Heart left ventricle (tissue), 13 donors: Measurements from ENCODE around the gene AP3B2.
"Not testable (repeated sequence)": the region's sequence is repeated elsewhere in the genome, so short reads cannot be mapped to it uniquely, and the experiment has no call there.

Source experiments
- POLR2A ChIP-seq, 2 donors: fragments of 450-650 bp; IDR thresholded peaks; one replicate each; pipeline ENCODE4 v1.6.1; 2017; ENCODE audit warnings: antibody characterized with exemption in 2 of 2, mild to moderate bottlenecking in 2 of 2, moderate library complexity in 2 of 2
- TF ChIP-seq, protein P1 (sequence below), 12 donors: fragments of 200-600 bp; sonication (generic) in 4 of 12; IDR thresholded peaks; one replicate each; pipeline versions ENCODE4 v1.5.0 to v1.8.0; 2018 to 2022; ENCODE audit warnings: antibody characterized with exemption in 12 of 12, mild to moderate bottlenecking in 5 of 12
- donor health status: ischemic (EF 13 %, LVEDD 7.1; RV severe dilation, severe dysfunction).
- donor health status: DM: no; HTN: yes; CAD: no.
- donor health status: DM: no; HTN: no; CAD: no.
- donor health status: ischemic (EF 25% LVEDD 6.9; RV normal size, moderate dysfunction).
- donor health status: ischemic (EF 25% LVEDD 5.7; RV mildly dilated, moderate dysfunction).
- donor health status: ischemic (EF 35%, LVEDD 5.7; RV mildly dilated, moderate dysfunction).
- donor health status: nonischemic (EF 11% LVEDD 7.7; RV severe dilation, severe dysfunction).
- donor health status: DM: yes; HTN: yes; CAD: no.
- donor health status: PGD.
- donor health status: ischemic (EF 29% LVEDD 5.4; RV normal size, mild dysfunction).
- donor health status: nonischemic (EF 23%, LVEDD 6.1; RV moderate dilation, normal function).

GRCh38 chr15:82644967-82645852, 64.5 kb downstream of the AP3B2 start:
- TF ChIP-seq, protein P1, sequence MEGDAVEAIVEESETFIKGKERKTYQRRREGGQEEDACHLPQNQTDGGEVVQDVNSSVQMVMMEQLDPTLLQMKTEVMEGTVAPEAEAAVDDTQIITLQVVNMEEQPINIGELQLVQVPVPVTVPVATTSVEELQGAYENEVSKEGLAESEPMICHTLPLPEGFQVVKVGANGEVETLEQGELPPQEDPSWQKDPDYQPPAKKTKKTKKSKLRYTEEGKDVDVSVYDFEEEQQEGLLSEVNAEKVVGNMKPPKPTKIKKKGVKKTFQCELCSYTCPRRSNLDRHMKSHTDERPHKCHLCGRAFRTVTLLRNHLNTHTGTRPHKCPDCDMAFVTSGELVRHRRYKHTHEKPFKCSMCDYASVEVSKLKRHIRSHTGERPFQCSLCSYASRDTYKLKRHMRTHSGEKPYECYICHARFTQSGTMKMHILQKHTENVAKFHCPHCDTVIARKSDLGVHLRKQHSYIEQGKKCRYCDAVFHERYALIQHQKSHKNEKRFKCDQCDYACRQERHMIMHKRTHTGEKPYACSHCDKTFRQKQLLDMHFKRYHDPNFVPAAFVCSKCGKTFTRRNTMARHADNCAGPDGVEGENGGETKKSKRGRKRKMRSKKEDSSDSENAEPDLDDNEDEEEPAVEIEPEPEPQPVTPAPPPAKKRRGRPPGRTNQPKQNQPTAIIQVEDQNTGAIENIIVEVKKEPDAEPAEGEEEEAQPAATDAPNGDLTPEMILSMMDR (IDR thresholded peaks at IDR 0.05): not testable (repeated sequence)
- not testable (repeated sequence) for TF ChIP-seq POLR2A (IDR thresholded peaks at IDR 0.05)
